IPS DF 6.9 (cell line): Measurements from ENCODE around the gene ASCC1.

Experiments
- DNase-seq: peaks from one replicate; pipeline ENCODE4 v3.0.0-alpha.2; 2013; ENCODE audit warnings: low read depth, low spot score
- H3K27ac ChIP-seq: one replicate; pipeline ENCODE4 v1.5.1; 2013; ENCODE audit warnings: low read length, control low read depth
- H3K27me3 ChIP-seq: 2 replicates; pipeline ENCODE4 v1.6.1; 2013; ENCODE audit warnings: mild to moderate bottlenecking, low read length; ENCODE audit not compliant: control insufficient read depth, insufficient read depth
- H3K36me3 ChIP-seq: 2 replicates; pipeline ENCODE4 v1.6.1; 2013; ENCODE audit warnings: low read length; ENCODE audit not compliant: control insufficient read depth, insufficient read depth
- H3K4me1 ChIP-seq: 2 replicates; pipeline ENCODE4 v1.6.1; 2013; ENCODE audit warnings: low read length; ENCODE audit not compliant: control insufficient read depth, insufficient read depth
- H3K4me3 ChIP-seq: 2 replicates; pipeline ENCODE4 v1.5.1; 2013; ENCODE audit warnings: mild to moderate bottlenecking, low read length
- H3K9me3 ChIP-seq: 2 replicates; pipeline ENCODE4 v1.6.1; 2013; ENCODE audit warnings: low read length, inconsistent platforms; ENCODE audit not compliant: control insufficient read depth, insufficient read depth
- WGBS: extraction: QIAGEN DNeasy Blood & Tissue Kit; methylation state at CpG from one replicate; pipeline ENCODE4 v1.1.7; 2013; ENCODE audit warnings: mixed read lengths, missing lambda C conversion rate; ENCODE audit not compliant: insufficient read length, insufficient coverage; 5-methylcytosine and 5-hydroxymethylcytosine counted together

ASCC1 gene

GRCh38 chr10:72058989-72059842, 156.9 kb downstream of the ASCC1 start:
- no peaks in the 10 kb centered on the region for H3K9me3 ChIP-seq
- no peaks in the 10 kb centered on the region for H3K36me3 ChIP-seq
- H3K27ac ChIP-seq = no peak overlapping the region
- H3K27me3 ChIP-seq = no peaks in the 10 kb centered on the region
- H3K4me3 ChIP-seq = no peak overlapping the region
- no peak for DNase-seq
- no CpG with 5 or more reads among the region's 21 CpGs for WGBS
- H3K4me1 ChIP-seq = peaks cover 2% of the 10 kb centered on the region; the same call in 1 of the 2 replicates

- WGBS = no CpG with 5 or more reads among the region's 12 CpGs
- Histone ChIP-seq H3K36me3 (no peaks in the 10 kb centered on the region), H3K9me3 (no peaks in the 10 kb centered on the region), H3K27ac (no peak overlapping the region), H3K4me3 (no peak overlapping the region), H3K4me1 (peaks cover 2% of the 10 kb centered on the region; the same call in 1 of the 2 replicates), H3K27me3 (no peaks in the 10 kb centered on the region)
- DNase-seq = no peak
Observed at GRCh38 chr10:72058347-72058898, 157.7 kb downstream of the ASCC1 start.

GRCh38 chr10:72056932-72057751, 158.9 kb downstream of the ASCC1 start:
- Histone ChIP-seq H3K36me3 (no peaks in the 10 kb centered on the region), H3K27me3 (no peaks in the 10 kb centered on the region), H3K4me1 (peaks cover 2% of the 10 kb centered on the region; the same call in 1 of the 2 replicates), H3K9me3 (no peaks in the 10 kb centered on the region), H3K4me3 (no peak overlapping the region), H3K27ac (no peak overlapping the region)
- DNase-seq = no peak
- WGBS = no CpG with 5 or more reads among the region's 25 CpGs

- Histone ChIP-seq H3K4me1 (no peaks in the 10 kb centered on the region), H3K27ac (no peak overlapping the region), H3K4me3 (no peak overlapping the region), H3K36me3 (no peaks in the 10 kb centered on the region), H3K27me3 (no peaks in the 10 kb centered on the region), H3K9me3 (no peaks in the 10 kb centered on the region)
- WGBS = no CpG with 5 or more reads among the region's 5 CpGs
- no peak for DNase-seq
Observed at GRCh38 chr10:72056113-72056512, 160.0 kb downstream of the ASCC1 start.

DNA sequence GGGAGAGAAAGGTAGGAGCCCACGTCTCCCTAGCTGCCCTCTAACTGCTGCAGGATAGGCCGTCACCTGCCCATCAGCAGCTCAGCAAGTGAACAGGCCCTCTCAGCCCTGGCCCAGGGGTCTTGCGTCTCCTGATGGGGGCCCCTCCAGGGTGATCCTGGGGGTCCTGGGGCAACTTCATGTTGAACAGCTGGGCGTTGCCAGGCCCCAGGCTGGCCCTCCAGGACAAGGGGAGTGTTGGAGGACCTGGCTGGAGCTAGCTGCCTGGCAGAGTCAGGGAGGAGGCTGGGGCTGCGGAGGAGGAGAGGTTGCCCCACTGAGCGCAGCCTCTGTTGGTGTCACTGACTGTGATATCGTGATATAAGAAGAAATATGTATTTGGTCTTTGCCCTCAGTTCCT, 162.4 kb downstream of the ASCC1 start:
- no peak for DNase-seq
- no peak overlapping the region for H3K4me3 ChIP-seq
- H3K27ac ChIP-seq = no peak overlapping the region
- H3K27me3 ChIP-seq = no peaks in the 10 kb centered on the region
- no peaks in the 10 kb centered on the region for H3K9me3 ChIP-seq
- no peaks in the 10 kb centered on the region for H3K4me1 ChIP-seq
- H3K36me3 ChIP-seq = no peaks in the 10 kb centered on the region
- no CpG with 5 or more reads among the region's 7 CpGs for WGBS

GRCh38 chr10:72050873-72051272, 165.2 kb downstream of the ASCC1 start:
- no peak for DNase-seq
- WGBS = no CpG with 5 or more reads among the region's 3 CpGs
- Histone ChIP-seq H3K27ac (no peak overlapping the region), H3K27me3 (no peaks in the 10 kb centered on the region), H3K4me1 (no peaks in the 10 kb centered on the region), H3K4me3 (no peak overlapping the region), H3K9me3 (no peaks in the 10 kb centered on the region), H3K36me3 (no peaks in the 10 kb centered on the region)

DNA sequence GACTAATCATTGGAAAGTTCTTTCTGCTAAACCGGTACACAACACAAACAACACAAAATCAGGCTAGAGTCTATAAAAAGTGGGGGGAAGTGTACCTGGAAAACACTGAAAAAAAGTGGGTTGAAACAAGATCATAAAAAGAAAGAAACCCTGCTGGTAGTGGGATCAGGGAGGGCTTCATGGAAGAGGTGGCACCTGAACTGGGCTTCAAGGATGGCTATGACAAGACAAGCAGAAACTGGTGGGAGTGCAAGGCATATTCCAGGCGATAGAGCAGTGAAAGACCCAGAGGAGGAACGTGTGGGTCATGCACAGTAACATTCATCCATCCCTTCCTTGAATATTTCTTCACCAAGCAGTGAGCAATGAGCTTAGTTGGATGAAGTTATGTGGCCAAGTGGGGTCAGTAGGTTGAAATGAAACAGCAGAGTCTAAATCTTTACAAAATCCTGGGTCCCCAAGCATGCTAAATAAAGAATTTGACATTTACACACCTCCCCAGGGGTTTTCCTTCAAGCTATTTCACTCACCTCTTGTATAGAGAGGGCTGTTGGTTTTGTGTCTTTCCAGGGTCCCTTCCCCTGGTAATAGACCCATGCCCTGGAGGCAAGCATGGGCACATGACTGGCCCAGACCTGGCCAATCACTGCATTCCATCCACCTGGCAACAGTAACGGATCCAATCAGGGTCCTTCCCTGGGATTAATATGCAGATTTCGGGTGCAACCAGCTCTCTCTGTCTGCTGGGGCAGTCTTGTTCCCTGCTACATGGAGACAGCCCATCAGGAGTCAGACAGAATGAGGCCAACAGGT, 165.9 kb downstream of the ASCC1 start:
- DNase-seq = no peak
- Histone ChIP-seq H3K36me3 (no peaks in the 10 kb centered on the region), H3K4me1 (no peaks in the 10 kb centered on the region), H3K27ac (no peak overlapping the region), H3K27me3 (no peaks in the 10 kb centered on the region), H3K4me3 (no peak overlapping the region), H3K9me3 (no peaks in the 10 kb centered on the region)
- no CpG with 5 or more reads among the region's 5 CpGs for WGBS

GRCh38 chr10:72049472-72049871, 166.6 kb downstream of the ASCC1 start:
- Histone ChIP-seq H3K4me1 (no peaks in the 10 kb centered on the region), H3K4me3 (no peak overlapping the region), H3K9me3 (no peaks in the 10 kb centered on the region), H3K27me3 (no peaks in the 10 kb centered on the region), H3K27ac (no peak overlapping the region), H3K36me3 (no peaks in the 10 kb centered on the region)
- no CpG with 5 or more reads among the region's 1 CpG for WGBS
- no peak for DNase-seq

- no CpG with 5 or more reads among the region's 12 CpGs for WGBS
- Histone ChIP-seq H3K36me3 (no peaks in the 10 kb centered on the region), H3K9me3 (no peaks in the 10 kb centered on the region), H3K27me3 (no peaks in the 10 kb centered on the region), H3K4me1 (no peaks in the 10 kb centered on the region), H3K27ac (no peak overlapping the region), H3K4me3 (no peak overlapping the region)
- peak; percentile 96 for DNase-seq
Observed at GRCh38 chr10:72048450-72049124, 167.5 kb downstream of the ASCC1 start.
